Stimulated activated CD4-positive, alpha-beta T cell treated with anti-CD3 and anti-CD28 coated beads, Interleukin-15, amount 100 ng/mL, for 48 hours (primary cell): Measurements from ENCODE around the gene ARHGEF10L.
A peak's percentile ranks its signal among the peaks of the same experiment; 100 is the strongest.
"Not testable (repeated sequence)": the region's sequence is repeated elsewhere in the genome, so short reads cannot be mapped to it uniquely, and the experiment has no call there.

ENCODE experiments used
- DNase-seq, 2 donors: peaks; one replicate each; pipeline ENCODE4 v3.0.0-alpha.2; 2020; ENCODE audit warnings: low read depth in 2 of 2

Gene ARHGEF10L

GRCh38 chr1:17539477-17540254 lies at the start of gene ARHGEF10L:
ARHGEF10L (plus strand) TSS chr1:17539698; CDS start chr1:17580596, 40,898 bp downstream.
- no peak for DNase-seq

GRCh38 chr1:17489768-17490417 lies 49.6 kb upstream of the ARHGEF10L start:
- DNase-seq, result not testable (repeated sequence)

- DNase-seq, result not testable (repeated sequence)
Observed at GRCh38 chr1:17490667-17491066, 48.8 kb upstream of the ARHGEF10L start.

- DNase-seq, result peak; percentile 45 to 52
Observed at GRCh38 chr1:17494114-17494729, 45.3 kb upstream of the ARHGEF10L start.

- DNase-seq, result no peak
Observed at GRCh38 chr1:17496419-17496818, 43.1 kb upstream of the ARHGEF10L start.

- no peak for DNase-seq
Observed at GRCh38 chr1:17498214-17498613, 41.3 kb upstream of the ARHGEF10L start.

GRCh38 chr1:17502326-17502778 lies 37.1 kb upstream of the ARHGEF10L start:
- peak; percentile 20 to 45 for DNase-seq

- DNase-seq, result no peak
Observed at GRCh38 chr1:17503146-17503545, 36.4 kb upstream of the ARHGEF10L start.

- not testable (repeated sequence) for DNase-seq
Observed at GRCh38 chr1:17507200-17507599, 32.3 kb upstream of the ARHGEF10L start.

- no peak for DNase-seq
Observed at GRCh38 chr1:17507915-17508314, 31.6 kb upstream of the ARHGEF10L start.

GRCh38 chr1:17509363-17509762 lies 30.1 kb upstream of the ARHGEF10L start:
- DNase-seq, result no peak

- no peak for DNase-seq
Observed at GRCh38 chr1:17510138-17510537, 29.4 kb upstream of the ARHGEF10L start.

- DNase-seq, result no peak
Observed at GRCh38 chr1:17511188-17511587, 28.3 kb upstream of the ARHGEF10L start.

- DNase-seq, result no peak
Observed at GRCh38 chr1:17513131-17513530, 26.4 kb upstream of the ARHGEF10L start.

- no peak for DNase-seq
Observed at GRCh38 chr1:17514776-17515175, 24.7 kb upstream of the ARHGEF10L start.

GRCh38 chr1:17515902-17516301 lies 23.6 kb upstream of the ARHGEF10L start:
- DNase-seq, result no peak

- DNase-seq, result no peak
Observed at GRCh38 chr1:17516303-17517214, 22.9 kb upstream of the ARHGEF10L start.

GRCh38 chr1:17520041-17520440 lies 19.5 kb upstream of the ARHGEF10L start:
- DNase-seq, result no peak

GRCh38 chr1:17520473-17521319 lies 18.8 kb upstream of the ARHGEF10L start:
- DNase-seq, result no peak

- DNase-seq, result no peak
Observed at GRCh38 chr1:17521946-17522612, 17.4 kb upstream of the ARHGEF10L start.
